ENCODE results near the gene NPIPA5.

GRCh38 chr16:15415511-15415985 is 37.5 kb upstream of the NPIPA5 start:
- no peak for TF ChIP-seq TAF1 (IDR thresholded peaks at IDR 0.05; ENCODE audit: borderline replicate concordance, insufficient read depth, low read length)
- no peak for TF ChIP-seq POLR2AphosphoS5 (IDR thresholded peaks at IDR 0.05; ENCODE audit: low read depth, low read length)
- TF ChIP-seq SIN3A (IDR thresholded peaks at IDR 0.05; ENCODE audit: borderline replicate concordance, insufficient read depth, low read length) = no peak
